HG03378 (cell line): ENCODE measurements around the gene NMNAT3.

ENCODE experiments used
- ATAC-seq: cut with Tn5 transposase; IDR thresholded peaks from one replicate; pipeline ENCODE4 v1.9.1; 2021; ENCODE audit warnings: mild to moderate bottlenecking, moderate library complexity; ENCODE audit not compliant: unreplicated experiment

NMNAT3 gene

GRCh38 chr3:139524841-139525636 is 152.7 kb downstream of the NMNAT3 start:
- ATAC-seq = no peak

GRCh38 chr3:139523718-139524117 is 154.1 kb downstream of the NMNAT3 start:
- ATAC-seq = no peak

- ATAC-seq = no peak
These were observed 154.6 kb downstream of the NMNAT3 start for GRCh38 chr3:139523166-139523565.

GRCh38 chr3:139522421-139522820 is 155.4 kb downstream of the NMNAT3 start:
- ATAC-seq = no peak

DNA sequence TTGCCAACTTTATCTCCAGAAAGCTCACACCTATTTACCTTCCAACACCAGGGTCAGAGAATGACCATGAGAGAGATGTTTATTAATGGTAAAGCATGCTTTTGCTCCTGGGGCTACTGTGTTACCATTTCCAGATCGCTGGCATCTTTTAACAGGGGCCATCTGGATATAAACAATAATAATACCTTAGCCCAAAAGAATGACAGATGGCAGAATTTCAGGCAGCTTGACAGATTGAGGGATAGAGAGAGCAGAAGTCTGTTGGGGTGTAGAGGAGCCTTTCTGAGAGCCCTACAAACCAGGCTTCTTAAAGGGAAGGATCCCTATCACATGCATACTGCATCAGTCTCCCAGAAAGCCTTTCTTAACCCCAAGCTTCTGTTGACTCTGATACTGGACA is 156.0 kb downstream of the NMNAT3 start:
- ATAC-seq = no peak

GRCh38 chr3:139521144-139521543 is 156.6 kb downstream of the NMNAT3 start:
- ATAC-seq = no peak

- ATAC-seq = no peak
These were observed 157.6 kb downstream of the NMNAT3 start for GRCh38 chr3:139519998-139520737.

DNA sequence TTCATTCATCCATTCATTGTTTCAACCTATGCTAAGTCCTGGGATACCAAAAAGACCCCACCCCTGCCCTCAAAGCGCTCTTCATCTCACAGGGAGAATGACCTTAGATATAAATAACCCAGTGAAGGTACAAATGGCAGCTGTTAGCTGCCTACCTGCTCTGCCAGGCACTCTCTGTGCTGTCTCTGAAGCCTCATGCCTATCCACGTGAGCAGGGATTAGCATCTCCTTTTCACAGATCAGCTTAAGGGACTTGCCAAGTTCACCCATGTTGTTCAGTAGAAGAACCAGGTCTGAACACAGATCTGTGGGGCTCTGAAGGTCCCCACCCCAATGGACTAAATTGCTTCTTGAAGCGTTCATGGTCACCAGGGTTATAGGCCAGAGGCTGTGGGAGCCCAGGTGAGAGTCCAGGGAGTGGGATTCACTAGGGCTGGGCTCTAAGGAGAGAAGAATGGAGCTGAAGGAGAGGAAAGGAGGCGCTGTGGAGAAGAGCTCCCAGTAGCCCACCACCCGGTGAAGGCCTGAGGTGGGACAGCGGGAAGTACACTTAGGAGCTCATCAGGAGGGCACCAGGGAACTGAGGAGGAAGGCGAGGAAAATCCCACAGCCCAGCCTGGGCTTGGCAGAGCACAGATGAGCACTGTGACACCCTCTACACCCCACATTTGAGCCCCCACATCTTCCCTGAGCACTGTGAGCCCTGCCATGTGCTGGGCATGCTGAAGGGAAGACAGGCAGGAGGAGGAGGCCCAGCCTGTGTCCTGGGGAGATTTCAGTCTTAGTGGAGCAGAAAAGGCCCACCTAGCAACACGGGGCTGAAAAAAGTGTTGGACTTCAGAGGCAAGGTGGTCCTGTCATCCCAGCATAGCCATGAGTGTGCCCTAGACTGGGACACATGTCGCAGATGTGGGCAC is 158.6 kb downstream of the NMNAT3 start:
- no peak for ATAC-seq

DNA sequence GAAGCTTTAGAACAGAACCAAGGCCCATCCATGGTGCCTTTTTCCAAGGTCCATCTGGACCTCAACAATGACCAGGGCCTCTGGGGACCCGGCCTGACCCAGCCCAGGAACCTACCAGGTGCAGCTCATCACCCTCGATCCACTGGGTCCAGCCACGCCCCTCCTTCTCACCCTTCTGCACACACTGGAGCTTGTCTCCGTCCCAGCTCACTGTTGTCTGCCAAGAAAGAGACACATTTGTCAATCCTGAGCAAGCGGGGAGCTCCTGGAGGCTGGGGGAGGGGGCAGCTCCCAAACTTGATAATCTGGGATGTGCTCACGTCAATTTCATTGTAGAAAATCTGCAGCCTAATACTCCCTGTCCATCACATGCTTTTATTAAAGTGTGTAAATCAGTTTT is 159.5 kb downstream of the NMNAT3 start:
- ATAC-seq = no peak

- no peak for ATAC-seq
These were observed 160.3 kb downstream of the NMNAT3 start for GRCh38 chr3:139517321-139518065.

- no peak for ATAC-seq
These were observed 163.0 kb downstream of the NMNAT3 start for GRCh38 chr3:139514741-139515140.
